IMR-90 (cell line): Measurements from ENCODE around the gene ADGRV1.

Source experiments
- BHLHE40 ChIP-seq: fragments of 150-350 bp; IDR thresholded peaks from 2 replicates; pipeline ENCODE4 v1.6.1; 2016; ENCODE audit warnings: mild to moderate bottlenecking, low read depth, low read length
- CEBPB ChIP-seq: IDR thresholded peaks from 2 replicates; pipeline ENCODE4 v1.6.1; 2012; ENCODE audit warnings: low read depth, low read length, improper control_type of control experiment
- CTCF ChIP-seq: conservative IDR thresholded peaks from 2 replicates; pipeline ENCODE4 v1.5.1; 2012; ENCODE audit warnings: mild to moderate bottlenecking, low read depth, low read length, improper control_type of control experiment
- ELK1 ChIP-seq: fragments of 150-350 bp; IDR thresholded peaks from 2 replicates; pipeline ENCODE4 v1.6.1; 2016; ENCODE audit warnings: low read depth, mild to moderate bottlenecking, low read length, moderate library complexity, borderline replicate concordance
- MAFK ChIP-seq: IDR thresholded peaks from 2 replicates; pipeline ENCODE4 v1.6.1; 2012; ENCODE audit warnings: low read depth, low read length, improper control_type of control experiment
- NFE2L2 ChIP-seq: fragments of 150-350 bp; IDR thresholded peaks from 2 replicates; pipeline ENCODE4 v1.6.1; 2016; ENCODE audit warnings: low read depth, mild to moderate bottlenecking, low read length
- POLR2A ChIP-seq: IDR thresholded peaks from 2 replicates; pipeline ENCODE4 v1.6.1; 2012; ENCODE audit warnings: mild to moderate bottlenecking, low read depth, low read length
- RAD21 ChIP-seq: IDR thresholded peaks from 2 replicates; pipeline ENCODE4 v1.6.1; 2012; ENCODE audit warnings: low read length, improper control_type of control experiment
- RCOR1 ChIP-seq: IDR thresholded peaks from 2 replicates; pipeline ENCODE4 v1.6.1; 2012; ENCODE audit warnings: mild to moderate bottlenecking, low read length, improper control_type of control experiment; ENCODE audit not compliant: insufficient replicate concordance
- SMC3 ChIP-seq: fragments of 150-350 bp; IDR thresholded peaks from 2 replicates; pipeline ENCODE4 v1.6.1; 2016; ENCODE audit warnings: low read depth, mild to moderate bottlenecking, antibody characterized with exemption, low read length, moderate library complexity
- TF ChIP-seq, protein P1 (sequence below): fragments of 150-350 bp; IDR thresholded peaks from 2 replicates; pipeline ENCODE4 v1.6.1; 2017; ENCODE audit warnings: mild to moderate bottlenecking, antibody characterized with exemption, low read length, low read depth

- TF ChIP-seq NFE2L2, result no peak
- TF ChIP-seq CTCF, result no peak
- no peak for TF ChIP-seq POLR2A
- TF ChIP-seq MAFK, result no peak
- TF ChIP-seq CEBPB, result no peak
- TF ChIP-seq BHLHE40, result no peak
- TF ChIP-seq, protein P1, sequence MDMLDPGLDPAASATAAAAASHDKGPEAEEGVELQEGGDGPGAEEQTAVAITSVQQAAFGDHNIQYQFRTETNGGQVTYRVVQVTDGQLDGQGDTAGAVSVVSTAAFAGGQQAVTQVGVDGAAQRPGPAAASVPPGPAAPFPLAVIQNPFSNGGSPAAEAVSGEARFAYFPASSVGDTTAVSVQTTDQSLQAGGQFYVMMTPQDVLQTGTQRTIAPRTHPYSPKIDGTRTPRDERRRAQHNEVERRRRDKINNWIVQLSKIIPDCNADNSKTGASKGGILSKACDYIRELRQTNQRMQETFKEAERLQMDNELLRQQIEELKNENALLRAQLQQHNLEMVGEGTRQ, result no peak
- TF ChIP-seq ELK1, result no peak
- TF ChIP-seq RCOR1, result no peak
- no peak for TF ChIP-seq SMC3
- no peak for TF ChIP-seq RAD21
Observed at GRCh38 chr5:91180506-91180905, 621.9 kb downstream of the ADGRV1 start.
